ENCODE measurements around the gene PRPSAP2.

The PRPSAP2 gene

GRCh38 chr17:18947866-18948265, 89.9 kb downstream of the PRPSAP2 start:
- H3K36me3 ChIP-seq (ENCODE audit: control insufficient read depth, insufficient read depth, low read length): no peaks in the 10 kb centered on the region
- no peak overlapping the region for H3K4me3 ChIP-seq (replicated peaks; ENCODE audit: low read depth, low read length)
- no peaks in the 10 kb centered on the region for H3K27me3 ChIP-seq (replicated peaks; ENCODE audit: control insufficient read depth, insufficient read depth, low read length)
- TF ChIP-seq CTCF (IDR thresholded peaks at IDR 0.05; ENCODE audit: insufficient read depth, low read length, poor library complexity, severe bottlenecking): no peak
- DNase-seq (ENCODE audit: extremely low read depth, insufficient read length): no peak

GRCh38 chr17:18948476-18949006, 90.6 kb downstream of the PRPSAP2 start:
- Histone ChIP-seq H3K4me3 (replicated peaks; ENCODE audit: low read depth, low read length) (no peak overlapping the region), H3K27me3 (replicated peaks; ENCODE audit: control insufficient read depth, insufficient read depth, low read length) (no peaks in the 10 kb centered on the region), H3K36me3 (ENCODE audit: control insufficient read depth, insufficient read depth, low read length) (no peaks in the 10 kb centered on the region)
- no peak for TF ChIP-seq CTCF (IDR thresholded peaks at IDR 0.05; ENCODE audit: insufficient read depth, low read length, poor library complexity, severe bottlenecking)
- no peak for DNase-seq (ENCODE audit: extremely low read depth, insufficient read length)

- no peak for DNase-seq (ENCODE audit: extremely low read depth, insufficient read length)
- no peak overlapping the region for H3K4me3 ChIP-seq (replicated peaks; ENCODE audit: low read depth, low read length)
- no peaks in the 10 kb centered on the region for H3K36me3 ChIP-seq (ENCODE audit: control insufficient read depth, insufficient read depth, low read length)
- H3K27me3 ChIP-seq (replicated peaks; ENCODE audit: control insufficient read depth, insufficient read depth, low read length): no peaks in the 10 kb centered on the region
- no peak for TF ChIP-seq CTCF (IDR thresholded peaks at IDR 0.05; ENCODE audit: insufficient read depth, low read length, poor library complexity, severe bottlenecking)
These were observed 91.6 kb downstream of the PRPSAP2 start for GRCh38 chr17:18949566-18949965.

- Histone ChIP-seq H3K27me3 (replicated peaks; ENCODE audit: control insufficient read depth, insufficient read depth, low read length) (no peaks in the 10 kb centered on the region), H3K36me3 (ENCODE audit: control insufficient read depth, insufficient read depth, low read length) (no peaks in the 10 kb centered on the region), H3K4me3 (replicated peaks; ENCODE audit: low read depth, low read length) (no peak overlapping the region)
- no peak for TF ChIP-seq CTCF (IDR thresholded peaks at IDR 0.05; ENCODE audit: insufficient read depth, low read length, poor library complexity, severe bottlenecking)
- no peak for DNase-seq (ENCODE audit: extremely low read depth, insufficient read length)
These were observed 92.4 kb downstream of the PRPSAP2 start for GRCh38 chr17:18950346-18950745.

GRCh38 chr17:18950944-18951905, 93.3 kb downstream of the PRPSAP2 start:
- DNase-seq (ENCODE audit: extremely low read depth, insufficient read length): no peak
- no peaks in the 10 kb centered on the region for H3K27me3 ChIP-seq (replicated peaks; ENCODE audit: control insufficient read depth, insufficient read depth, low read length)
- no peak overlapping the region for H3K4me3 ChIP-seq (replicated peaks; ENCODE audit: low read depth, low read length)
- TF ChIP-seq CTCF (IDR thresholded peaks at IDR 0.05; ENCODE audit: insufficient read depth, low read length, poor library complexity, severe bottlenecking): no peak
- H3K36me3 ChIP-seq (ENCODE audit: control insufficient read depth, insufficient read depth, low read length): no peaks in the 10 kb centered on the region
